HG03378 (cell line): ENCODE results near the gene ADAMTS17.

ENCODE experiments used
- ATAC-seq: cut with Tn5 transposase; IDR thresholded peaks from one replicate; pipeline ENCODE4 v1.9.1; 2021; ENCODE audit warnings: mild to moderate bottlenecking, moderate library complexity; ENCODE audit not compliant: unreplicated experiment

Gene ADAMTS17

GRCh38 chr15:100005013-100005412 lies 336.8 kb downstream of the ADAMTS17 start:
- no peak for ATAC-seq

DNA sequence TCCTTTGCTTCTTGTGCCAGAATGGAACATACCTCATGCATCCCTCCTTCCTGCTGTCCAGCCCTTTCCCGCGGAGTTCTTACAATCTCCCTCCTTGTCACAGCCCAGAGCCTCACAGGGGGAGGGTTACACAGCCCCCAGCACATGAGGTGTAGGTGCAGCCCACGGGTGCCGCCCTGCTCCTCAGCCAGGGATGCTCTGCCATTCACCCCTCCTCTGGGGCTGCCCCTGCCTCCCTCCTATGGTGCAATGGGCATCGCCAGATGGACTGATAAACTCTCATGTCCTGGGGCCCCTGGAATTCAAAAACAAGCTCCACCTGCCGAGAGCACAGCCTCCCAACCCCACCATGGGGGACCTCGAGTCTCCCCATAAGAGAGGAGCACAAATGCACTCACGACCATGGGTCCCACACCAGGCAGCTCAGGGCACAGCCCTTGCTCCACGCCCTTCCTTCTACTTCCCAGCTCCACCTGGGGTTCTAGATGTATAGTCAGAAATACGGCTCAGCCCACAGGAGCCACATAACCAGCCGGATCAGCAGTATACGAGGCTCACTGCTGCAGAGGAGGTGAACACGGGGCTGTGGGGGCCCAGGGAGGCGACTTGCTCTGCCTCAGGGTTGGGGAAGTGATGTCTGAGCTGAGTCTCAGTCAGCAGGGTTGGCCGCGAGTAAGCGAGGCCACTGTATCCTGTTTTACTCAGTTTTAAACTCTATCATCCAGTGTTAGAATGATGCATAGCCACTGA lies 338.8 kb downstream of the ADAMTS17 start:
- ATAC-seq: no peak

DNA sequence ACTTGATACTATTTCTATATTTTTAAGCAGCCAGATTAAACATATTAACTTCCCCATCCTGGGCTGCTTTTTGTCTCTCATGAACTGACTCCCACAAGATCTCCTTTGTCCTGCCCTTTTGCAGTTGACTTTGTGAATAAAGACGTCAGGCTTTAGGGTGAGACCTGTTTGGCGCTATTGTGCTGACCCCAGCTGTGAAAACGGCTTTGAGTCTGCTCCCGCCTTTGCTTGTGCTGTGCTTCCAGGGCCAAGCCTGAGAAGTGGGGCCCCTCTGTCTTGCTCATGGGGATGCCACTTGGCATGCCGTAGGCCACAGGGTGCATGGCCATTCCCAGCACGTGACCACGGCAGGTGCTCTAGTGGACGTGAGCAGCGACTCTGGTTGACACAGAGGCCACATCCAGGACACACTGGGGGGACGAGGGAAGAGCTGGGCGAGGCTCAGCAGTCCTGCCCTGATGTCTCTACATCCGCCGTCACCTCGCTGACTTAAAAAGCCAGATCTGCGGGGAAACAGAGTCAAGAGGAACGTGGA lies 339.6 kb downstream of the ADAMTS17 start:
- ATAC-seq: no peak

DNA sequence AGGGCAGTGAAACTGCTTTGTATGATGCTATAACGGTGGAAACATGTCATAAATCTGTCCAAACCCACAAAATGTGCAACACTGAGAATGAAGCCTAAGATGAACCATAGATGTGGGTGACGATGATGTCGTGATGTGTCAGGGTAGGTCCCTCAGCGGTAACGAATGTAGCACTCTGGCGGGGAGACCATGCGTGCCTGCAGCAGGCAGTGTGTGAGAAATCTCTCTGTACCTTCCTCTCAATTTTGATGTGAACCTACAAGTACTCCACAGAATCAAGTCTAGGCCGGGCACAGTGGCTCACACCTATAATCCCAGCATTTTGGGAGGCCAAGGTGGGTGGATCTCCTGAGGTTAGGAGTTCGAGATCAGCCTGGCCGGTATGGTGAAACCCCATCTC lies 340.4 kb downstream of the ADAMTS17 start:
- no peak for ATAC-seq

GRCh38 chr15:99999282-100000070 lies 342.3 kb downstream of the ADAMTS17 start:
- ATAC-seq: no peak

GRCh38 chr15:99998661-99999101 lies 343.1 kb downstream of the ADAMTS17 start:
- ATAC-seq: no peak

- ATAC-seq: no peak
Observed at GRCh38 chr15:99997112-99997651, 344.6 kb downstream of the ADAMTS17 start.

- no peak for ATAC-seq
Observed at GRCh38 chr15:99996660-99997059, 345.1 kb downstream of the ADAMTS17 start.

GRCh38 chr15:99995543-99995942 lies 346.2 kb downstream of the ADAMTS17 start:
- no peak for ATAC-seq

- no peak for ATAC-seq
Observed at GRCh38 chr15:99994849-99995248, 346.9 kb downstream of the ADAMTS17 start.

DNA sequence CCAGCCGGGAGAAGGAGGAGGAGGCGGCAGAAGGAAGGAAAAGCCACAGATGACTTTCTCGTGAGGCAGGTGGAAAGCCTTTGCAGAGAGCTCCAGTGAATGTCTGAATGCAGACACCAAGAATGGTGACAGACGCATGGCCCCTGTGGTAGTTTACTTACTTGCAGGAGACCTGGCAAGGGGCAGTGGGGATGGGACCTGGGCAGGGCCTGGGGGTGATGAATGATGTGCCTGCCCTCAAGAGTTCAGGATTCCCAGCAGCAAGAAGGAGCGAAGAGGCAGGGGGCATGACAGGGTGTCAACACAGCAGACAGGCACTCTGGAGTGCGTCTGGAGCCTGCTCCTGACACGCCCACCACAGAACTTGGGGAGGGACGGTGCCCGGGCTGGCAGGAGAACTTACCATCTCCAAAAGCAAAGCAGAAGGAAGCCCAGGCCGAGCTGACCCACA lies 348.1 kb downstream of the ADAMTS17 start:
- no peak for ATAC-seq

- ATAC-seq: no peak
Observed at GRCh38 chr15:99993262-99993661, 348.5 kb downstream of the ADAMTS17 start.

DNA sequence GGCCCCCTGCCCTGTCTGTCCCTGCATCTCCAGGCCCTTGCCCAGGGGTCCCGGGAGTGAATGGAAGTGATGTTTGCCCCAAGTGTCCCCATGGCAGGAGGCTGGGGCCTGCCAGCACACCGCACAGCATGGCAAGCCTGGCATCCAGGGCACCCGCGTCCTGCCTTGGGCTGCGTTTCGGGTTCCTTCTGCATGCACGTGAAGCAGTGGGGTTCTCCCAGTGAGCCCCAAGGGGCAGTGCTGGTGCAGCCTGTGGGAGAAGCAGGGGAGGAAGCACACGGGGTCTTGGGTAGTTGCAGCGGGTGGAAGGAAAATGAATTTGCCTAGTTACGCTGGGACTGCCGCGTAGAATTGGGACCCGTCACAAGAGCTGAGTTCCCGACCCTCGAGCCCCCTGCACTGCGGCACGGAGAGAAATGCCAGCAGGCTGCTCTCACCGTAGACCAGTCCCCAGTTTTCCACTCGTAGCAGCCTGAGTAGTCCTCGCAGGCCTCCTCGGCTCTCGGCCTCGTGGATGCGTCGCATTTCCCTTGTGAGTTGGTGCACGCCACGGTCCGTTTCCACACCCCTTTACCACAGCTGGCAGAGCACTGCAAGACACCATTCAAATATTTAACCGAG lies 349.1 kb downstream of the ADAMTS17 start:
- ATAC-seq: no peak

- no peak for ATAC-seq
Observed at GRCh38 chr15:99989095-99989494, 352.7 kb downstream of the ADAMTS17 start.

GRCh38 chr15:99987701-99988100 lies 354.1 kb downstream of the ADAMTS17 start:
- no peak for ATAC-seq

DNA sequence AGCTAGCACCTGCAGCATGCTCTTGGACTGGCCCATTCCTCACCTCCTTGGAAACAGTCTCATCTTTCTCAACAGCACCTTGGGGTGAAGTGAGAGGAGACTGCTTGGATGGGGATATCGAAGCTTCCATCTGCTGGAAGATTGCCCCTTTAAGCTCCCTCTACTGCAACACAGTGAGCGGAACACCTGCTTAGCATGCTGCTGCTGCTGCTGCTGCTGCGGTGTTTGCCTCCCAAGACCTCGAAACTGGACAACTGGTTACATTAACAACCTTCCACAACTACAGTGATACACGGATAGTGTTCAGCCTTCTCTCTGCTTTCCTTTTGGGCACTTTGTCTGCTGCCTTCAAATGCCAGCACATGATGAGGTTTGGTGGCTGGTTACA lies 354.7 kb downstream of the ADAMTS17 start:
- no peak for ATAC-seq

DNA sequence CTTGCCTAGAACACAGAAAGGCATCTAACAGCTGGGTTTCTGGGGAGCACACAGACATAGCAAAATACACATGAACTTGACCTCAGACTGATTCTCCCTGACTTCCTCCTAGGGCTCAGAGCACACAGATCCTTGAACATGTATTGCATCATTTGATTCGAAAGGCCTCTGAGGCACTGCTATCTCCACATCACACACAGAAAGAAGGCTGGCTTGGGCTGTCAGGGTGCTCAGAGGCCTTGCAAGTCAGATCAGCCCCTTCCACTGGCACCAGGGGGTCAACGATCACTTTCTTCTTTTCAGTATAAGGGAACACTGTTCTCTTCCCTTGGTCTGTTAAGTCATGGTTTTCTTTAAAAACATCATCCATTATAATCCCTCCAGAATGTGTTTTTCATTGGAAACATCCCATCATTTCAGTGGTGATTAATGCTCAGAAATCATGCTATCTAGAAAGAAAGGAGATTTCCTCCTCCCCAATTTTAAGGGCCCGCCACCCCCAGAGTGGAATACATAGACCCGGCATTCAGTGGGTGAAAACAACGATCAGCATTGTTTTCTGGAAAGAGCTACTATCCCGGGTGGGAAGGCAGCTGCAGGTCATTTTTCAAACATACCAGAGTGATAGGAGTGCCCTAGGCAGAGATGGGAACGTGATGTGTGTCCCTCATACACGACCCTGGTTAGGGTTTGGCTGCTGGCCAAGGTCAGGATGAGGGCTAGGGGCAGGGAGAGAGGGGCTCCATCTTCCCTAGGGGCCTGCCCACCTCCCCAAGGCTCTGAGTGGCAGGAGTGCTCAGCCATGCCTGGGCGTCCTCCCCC lies 355.3 kb downstream of the ADAMTS17 start:
- ATAC-seq: no peak

- ATAC-seq: no peak
Observed at GRCh38 chr15:99985878-99986277, 355.9 kb downstream of the ADAMTS17 start.

- no peak for ATAC-seq
Observed at GRCh38 chr15:99984491-99985243, 357.1 kb downstream of the ADAMTS17 start.

- ATAC-seq: no peak
Observed at GRCh38 chr15:99983886-99984286, 357.9 kb downstream of the ADAMTS17 start.
